Retinal pigment epithelial cell (primary cell): Measurements from ENCODE around the gene CD3E.

Experiments used
- DNase-seq: peaks from one replicate; pipeline ENCODE4 v3.0.0-alpha.2; 2010; ENCODE audit warnings: low read depth
- H3K4me3 ChIP-seq: 2 replicates; pipeline ENCODE4 v1.5.1; 2011; ENCODE audit warnings: mild to moderate bottlenecking, low read length, control low read depth, moderate library complexity
- TF ChIP-seq, protein P1 (sequence below): conservative IDR thresholded peaks from 2 replicates; pipeline ENCODE4 v1.5.1; 2011; ENCODE audit warnings: low read depth, low read length, control low read depth, inconsistent platforms

Gene CD3E

DNA sequence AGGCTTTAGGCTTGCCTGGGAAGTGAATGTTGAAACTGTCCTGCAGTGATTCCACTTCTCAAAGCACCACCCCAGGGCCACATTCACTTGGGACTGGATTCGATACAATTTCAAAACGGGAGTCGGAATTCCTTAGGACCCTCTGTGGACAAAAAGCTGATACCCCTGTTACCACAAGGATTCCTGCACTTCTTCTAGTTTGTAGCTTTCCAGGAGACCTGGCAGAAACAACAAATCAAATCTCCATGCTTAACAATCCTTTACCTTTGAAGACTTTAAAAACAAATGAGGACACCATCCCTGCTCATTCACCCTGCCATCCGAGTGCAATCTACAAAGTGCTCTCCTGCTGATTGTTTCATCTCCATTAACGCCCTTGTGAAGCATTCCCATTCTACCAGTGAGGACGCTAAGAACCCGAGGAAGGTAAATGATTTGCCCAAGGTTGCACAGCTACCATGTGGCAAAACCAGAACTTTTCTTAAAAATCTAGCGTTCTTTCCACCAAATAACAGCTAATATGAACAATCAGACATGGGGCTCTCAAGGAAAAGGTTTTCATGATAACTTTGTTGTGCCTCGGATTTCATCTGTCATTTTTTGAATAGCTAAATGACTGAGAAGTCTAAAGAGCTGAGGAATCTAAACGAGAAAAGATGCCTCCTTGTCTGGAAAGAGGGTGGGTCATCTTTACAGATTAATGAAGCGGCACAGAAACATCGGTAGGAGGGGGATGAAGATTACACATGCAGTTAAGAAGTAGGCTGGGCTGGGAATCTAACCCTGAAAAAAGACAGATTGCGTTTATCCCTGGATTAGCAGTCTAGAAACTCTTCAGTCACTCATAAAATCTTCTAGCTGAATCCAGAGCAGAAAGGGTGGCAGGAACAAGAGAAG is 39.7 kb upstream of the CD3E start:
- DNase-seq: no peak
- TF ChIP-seq, protein P1, sequence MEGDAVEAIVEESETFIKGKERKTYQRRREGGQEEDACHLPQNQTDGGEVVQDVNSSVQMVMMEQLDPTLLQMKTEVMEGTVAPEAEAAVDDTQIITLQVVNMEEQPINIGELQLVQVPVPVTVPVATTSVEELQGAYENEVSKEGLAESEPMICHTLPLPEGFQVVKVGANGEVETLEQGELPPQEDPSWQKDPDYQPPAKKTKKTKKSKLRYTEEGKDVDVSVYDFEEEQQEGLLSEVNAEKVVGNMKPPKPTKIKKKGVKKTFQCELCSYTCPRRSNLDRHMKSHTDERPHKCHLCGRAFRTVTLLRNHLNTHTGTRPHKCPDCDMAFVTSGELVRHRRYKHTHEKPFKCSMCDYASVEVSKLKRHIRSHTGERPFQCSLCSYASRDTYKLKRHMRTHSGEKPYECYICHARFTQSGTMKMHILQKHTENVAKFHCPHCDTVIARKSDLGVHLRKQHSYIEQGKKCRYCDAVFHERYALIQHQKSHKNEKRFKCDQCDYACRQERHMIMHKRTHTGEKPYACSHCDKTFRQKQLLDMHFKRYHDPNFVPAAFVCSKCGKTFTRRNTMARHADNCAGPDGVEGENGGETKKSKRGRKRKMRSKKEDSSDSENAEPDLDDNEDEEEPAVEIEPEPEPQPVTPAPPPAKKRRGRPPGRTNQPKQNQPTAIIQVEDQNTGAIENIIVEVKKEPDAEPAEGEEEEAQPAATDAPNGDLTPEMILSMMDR: no peak
- H3K4me3 ChIP-seq: no peak overlapping the region

DNA sequence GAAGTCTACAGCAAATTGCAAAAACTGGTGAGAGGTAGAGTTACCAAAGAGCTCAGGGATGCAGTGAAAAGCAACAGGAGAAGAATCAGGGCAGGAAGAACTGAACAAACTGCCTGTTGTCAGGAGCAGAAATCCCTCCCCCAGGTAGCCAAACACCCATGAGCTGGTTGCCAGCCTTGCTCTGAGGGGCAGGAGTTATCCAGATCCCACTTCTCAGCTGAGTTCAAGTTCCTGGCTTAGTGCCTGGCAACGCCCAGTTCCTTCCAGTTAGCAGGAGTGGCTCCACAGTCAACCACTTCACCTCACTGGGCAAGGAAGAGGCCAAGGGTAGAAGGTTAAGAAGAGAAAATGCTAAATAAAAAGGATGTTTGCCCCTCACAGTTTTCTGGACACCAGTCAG is 38.6 kb upstream of the CD3E start:
- TF ChIP-seq, protein P1: no peak
- no peak for DNase-seq
- no peak overlapping the region for H3K4me3 ChIP-seq

DNA sequence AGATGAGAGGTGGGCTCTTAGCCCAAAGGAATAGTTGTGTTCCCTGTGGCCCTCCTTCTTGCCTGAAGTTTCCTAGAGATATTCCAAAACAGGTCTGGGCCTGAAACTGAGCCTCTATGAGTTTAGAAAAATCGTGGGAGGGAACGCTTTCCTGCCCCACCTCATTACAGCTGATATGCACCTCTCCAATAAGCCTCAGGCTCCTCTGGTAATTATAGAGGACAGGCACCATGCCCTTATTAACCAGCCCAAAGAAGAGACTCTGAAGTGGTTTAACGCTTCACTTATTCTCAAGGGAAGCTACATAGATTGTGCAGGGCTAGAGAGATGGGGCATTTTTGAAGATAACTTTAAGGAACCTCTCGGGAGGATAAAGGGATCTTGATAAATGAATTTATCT is 37.0 kb upstream of the CD3E start:
- TF ChIP-seq, protein P1: no peak
- no peak overlapping the region for H3K4me3 ChIP-seq
- DNase-seq: no peak

DNA sequence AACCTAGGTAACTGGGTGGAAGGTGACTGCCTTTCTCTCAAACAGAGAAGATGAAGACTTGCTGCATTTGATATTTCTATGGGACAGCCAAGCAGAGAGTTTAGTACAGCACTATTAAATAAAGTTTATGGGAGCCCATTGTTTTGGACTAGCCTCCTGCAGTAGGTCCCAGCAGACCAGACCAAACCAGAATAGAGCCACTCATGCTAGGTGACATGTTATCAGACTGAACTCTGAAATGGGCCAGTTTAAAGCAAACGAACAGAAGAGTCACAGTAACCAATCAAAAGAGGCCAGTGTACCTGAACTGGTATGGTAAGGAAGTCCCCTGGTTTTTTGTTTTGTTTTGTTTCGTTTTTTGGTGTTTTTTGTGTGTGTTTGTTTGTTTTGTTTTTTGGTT is 32.5 kb upstream of the CD3E start:
- TF ChIP-seq, protein P1: no peak
- H3K4me3 ChIP-seq: no peak overlapping the region
- no peak for DNase-seq

DNA sequence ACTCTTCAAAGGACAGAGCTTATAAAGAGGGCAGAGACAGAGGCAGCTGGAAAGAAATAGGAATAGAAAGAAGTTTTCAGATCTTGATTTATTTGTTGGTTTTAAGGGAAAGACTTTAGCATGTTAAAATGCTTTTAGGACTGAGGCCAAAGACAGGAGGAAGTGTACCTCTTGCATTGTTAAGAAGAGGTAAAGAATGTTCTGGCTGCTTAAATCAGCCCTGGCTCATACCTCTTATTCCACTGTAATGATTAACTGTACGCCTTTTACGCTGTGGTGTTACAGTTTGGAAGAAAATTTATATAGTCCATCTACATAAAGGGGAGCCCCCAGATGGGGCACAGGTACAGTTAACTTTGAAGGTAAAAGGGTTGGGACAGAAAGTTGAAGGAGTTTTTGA is 30.3 kb upstream of the CD3E start:
- DNase-seq: no peak
- TF ChIP-seq, protein P1: no peak
- no peak overlapping the region for H3K4me3 ChIP-seq

DNA sequence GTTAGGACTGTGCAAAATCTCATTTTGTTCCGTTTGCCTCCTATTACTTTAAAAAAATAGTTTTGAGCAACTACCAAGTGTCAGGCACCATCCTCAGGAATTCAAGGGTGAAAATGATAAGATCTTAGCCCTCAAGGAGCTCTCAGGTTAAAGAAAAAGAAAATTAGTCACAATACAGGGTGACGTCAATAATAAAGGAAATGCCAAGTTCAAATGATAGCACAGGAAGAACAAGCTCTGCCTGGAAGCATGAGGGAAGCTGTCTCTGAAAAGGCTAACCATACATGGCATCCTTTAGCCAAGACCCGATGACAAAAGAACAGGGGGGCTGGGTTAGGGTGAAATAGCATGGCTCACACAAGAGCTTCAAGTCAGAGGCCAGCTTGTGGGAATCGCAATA is 29.4 kb upstream of the CD3E start:
- TF ChIP-seq, protein P1: no peak
- DNase-seq: no peak
- no peak overlapping the region for H3K4me3 ChIP-seq

DNA sequence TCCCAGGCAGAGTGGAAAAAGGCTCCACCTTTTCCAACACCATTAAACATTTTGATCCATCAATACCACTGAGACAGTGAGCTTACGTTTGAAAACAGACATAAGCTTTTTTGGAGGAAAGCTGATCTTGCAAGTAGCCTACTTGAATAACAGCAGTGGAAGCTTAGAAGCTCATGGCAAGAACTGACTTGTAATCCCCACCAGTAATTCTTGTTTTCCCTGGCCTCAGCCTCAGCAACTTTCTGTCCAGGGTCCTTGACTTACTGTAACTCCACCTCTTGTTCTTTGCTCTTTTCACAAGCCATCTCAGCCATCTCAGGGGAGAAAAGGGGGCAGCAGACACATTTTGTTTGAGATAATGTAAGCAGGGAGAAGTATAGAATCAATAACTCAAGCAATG is 28.1 kb upstream of the CD3E start:
- H3K4me3 ChIP-seq: no peak overlapping the region
- no peak for DNase-seq
- TF ChIP-seq, protein P1: no peak
